Kidney epithelial cell (primary cell): ENCODE measurements around the gene NANOS2. TPM values are rescaled to one million over a fixed set of nuclear protein-coding genes. Genes with fewer than 3 reads are reported as not detected.

Experiments used
- DNase-seq: peaks from one replicate; pipeline ENCODE4 v3.0.0-alpha.2; 2010; ENCODE audit warnings: low read depth
- H3K27me3 ChIP-seq: 2 replicates; pipeline ENCODE4 v1.6.0; 2011; ENCODE audit warnings: low read length; ENCODE audit not compliant: control insufficient read depth, insufficient read depth
- H3K36me3 ChIP-seq: 2 replicates; pipeline ENCODE4 v1.5.1; 2011; ENCODE audit warnings: low read length; ENCODE audit not compliant: control insufficient read depth, insufficient read depth
- H3K4me3 ChIP-seq: 2 replicates; pipeline ENCODE4 v1.5.1; 2011; ENCODE audit warnings: low read depth, mild to moderate bottlenecking, control low read depth, low read length
- CTCF ChIP-seq: IDR thresholded peaks from 2 replicates; pipeline ENCODE4 v1.5.1; 2011; ENCODE audit warnings: mild to moderate bottlenecking, moderate library complexity, low read length, control low read depth, inconsistent platforms; ENCODE audit not compliant: insufficient read depth, poor library complexity, severe bottlenecking
- total RNA-seq: library from RNA; depleted of rRNA; stranded (reverse); fragments of >200 nt; gene quantifications from 2 replicates; pipeline ENCODE4 v1.2.3, GENCODE V29; 2015

NANOS2 gene
- total RNA-seq, 1 donor from 2014 or later: not detected

GRCh38 chr19:45958320-45958719 is 43.7 kb upstream of the NANOS2 start:
- TF ChIP-seq CTCF: no peak

GRCh38 chr19:45955905-45956608 is 41.5 kb upstream of the NANOS2 start:
- DNase-seq: peak; percentile 23
- H3K4me3 ChIP-seq: no peak overlapping the region
- peaks cover 14% of the 10 kb centered on the region for H3K27me3 ChIP-seq
- no peaks in the 10 kb centered on the region for H3K36me3 ChIP-seq
- TF ChIP-seq CTCF: no peak

More at GRCh38 chr19:45958320-45958719, 43.7 kb upstream of the NANOS2 start:
- no peak overlapping the region for H3K4me3 ChIP-seq
- H3K36me3 ChIP-seq: no peaks in the 10 kb centered on the region
- no peak for DNase-seq
- peaks cover 18% of the 10 kb centered on the region for H3K27me3 ChIP-seq

GRCh38 chr19:45954156-45954555 is 39.6 kb upstream of the NANOS2 start:
- Histone ChIP-seq H3K27me3 (peaks cover 4% of the 10 kb centered on the region), H3K36me3 (no peaks in the 10 kb centered on the region), H3K4me3 (no peak overlapping the region)
- no peak for DNase-seq
- TF ChIP-seq CTCF: no peak

GRCh38 chr19:45953676-45954075 is 39.1 kb upstream of the NANOS2 start:
- H3K36me3 ChIP-seq: no peaks in the 10 kb centered on the region
- H3K4me3 ChIP-seq: no peak overlapping the region
- TF ChIP-seq CTCF: no peak
- DNase-seq: no peak
- peaks cover 2% of the 10 kb centered on the region for H3K27me3 ChIP-seq

- Histone ChIP-seq H3K4me3 (no peak overlapping the region), H3K27me3 (peaks cover 2% of the 10 kb centered on the region), H3K36me3 (no peaks in the 10 kb centered on the region)
- DNase-seq: no peak
- TF ChIP-seq CTCF: no peak
Measured at GRCh38 chr19:45952686-45953505, 38.3 kb upstream of the NANOS2 start.

GRCh38 chr19:45952341-45952685 is 37.7 kb upstream of the NANOS2 start:
- H3K4me3 ChIP-seq: no peak overlapping the region
- no peaks in the 10 kb centered on the region for H3K36me3 ChIP-seq
- peaks cover 2% of the 10 kb centered on the region for H3K27me3 ChIP-seq
- no peak for DNase-seq
- TF ChIP-seq CTCF: no peak
